Heart left ventricle (tissue), 16 donors: ENCODE measurements around the gene KIF1C. TPM values are rescaled to one million over a fixed set of nuclear protein-coding genes. Genes with fewer than 3 reads are reported as not detected.
A peak's percentile ranks its signal among the peaks of the same experiment; 100 is the strongest.
"Not testable (repeated sequence)": the region's sequence is repeated elsewhere in the genome, so short reads cannot be mapped to it uniquely, and the experiment has no call there.

Source experiments
- ATAC-seq, 4 donors: fragments of 200-7000 bp; cut with Tn5 transposase; one replicate each; pipeline ENCODE4 v1.9.1; 2020 to 2022; ENCODE audit warnings: moderate library complexity in 4 of 4, mild to moderate bottlenecking in 3 of 4, moderate number of reproducible peaks in 1 of 4
- DNase-seq, 5 donors: peaks; one replicate each; pipeline ENCODE4 v3.0.0-alpha.2; 2020
- H3K27ac ChIP-seq, 12 donors: fragments of 200-600 bp; sonication (generic) in 4 of 12; one replicate each; pipeline versions ENCODE4 v1.5.0 to v1.8.0; 2016 to 2022; ENCODE audit warnings: mild to moderate bottlenecking in 2 of 12
- H3K27me3 ChIP-seq, 9 donors: fragments of 200-600 bp; sonication (generic) in 2 of 9; one replicate each; pipeline versions ENCODE4 v1.5.1 to v1.8.0; 2016 to 2022; ENCODE audit warnings: mild to moderate bottlenecking in 3 of 9
- H3K36me3 ChIP-seq, 9 donors: fragments of 200-600 bp; sonication (generic) in 2 of 9; one replicate each; pipeline versions ENCODE4 v1.5.0 to v1.8.0; 2018 to 2022; ENCODE audit warnings: mild to moderate bottlenecking in 2 of 9
- H3K4me1 ChIP-seq, 12 donors: fragments of 200-600 bp; sonication (generic) in 4 of 12; one replicate each; pipeline versions ENCODE4 v1.5.0 to v1.8.0; 2016 to 2022; ENCODE audit warnings: mild to moderate bottlenecking in 3 of 12
- H3K4me3 ChIP-seq, 12 donors: fragments of 200-600 bp; sonication (generic) in 4 of 12; one replicate each; pipeline versions ENCODE4 v1.5.0 to v1.8.0; 2017 to 2022; ENCODE audit warnings: mild to moderate bottlenecking in 9 of 12, moderate library complexity in 4 of 12
- H3K9me3 ChIP-seq, 12 donors: fragments of 200-600 bp; sonication (generic) in 4 of 12; one replicate each; pipeline versions ENCODE4 v1.5.0 to v1.8.0; 2016 to 2022; ENCODE audit warnings: mild to moderate bottlenecking in 1 of 12
- POLR2A ChIP-seq, 2 donors: fragments of 450-650 bp; IDR thresholded peaks; one replicate each; pipeline ENCODE4 v1.6.1; 2017; ENCODE audit warnings: antibody characterized with exemption in 2 of 2, mild to moderate bottlenecking in 2 of 2, moderate library complexity in 2 of 2
- WGBS, 4 donors: extraction: QIAGEN DNeasy Blood & Tissue Kit in 2 of 4; methylation state at CpG; one replicate each; pipeline versions ENCODE4 v1.1.5 to v1.1.7; 2013 to 2018; 5-methylcytosine and 5-hydroxymethylcytosine counted together
- intact Hi-C, 10 donors: fragments of 100-400 bp; cut with DNase I; formaldehyde crosslinking; loops; one replicate each; pipeline versions ENCODE4 v1.11.1 to v1.14.2; 2022
- microRNA-seq, 4 donors: library from miRNA; unstranded; fragments of <30 nt; microRNA quantifications; one replicate each; pipeline versions ENCODE4 to v1.2.0, GENCODE V29; 2017 to 2020
- polyA plus RNA-seq, 2 donors: library from polyadenylated mRNA; stranded (reverse); fragments of 200-250 nt; gene quantifications; one replicate each; pipeline ENCODE4 v1.2.3, GENCODE V29; 2013
- total RNA-seq, 9 donors: library from RNA; depleted of rRNA in 2 of 9; stranded (reverse); fragments of >200 nt in 2 of 9; fragmentation: NEBNext Ultra II Directional in 3 of 9; extraction: Animal tissue kit (Norgen Biotek cat#: 25700) in 3 of 9; gene quantifications; one replicate each; pipeline versions ENCODE4 v1.1.0 to v1.2.4, GENCODE V29; 2016 to 2023
- TF ChIP-seq, protein P1 (sequence below), 12 donors: fragments of 200-600 bp; sonication (generic) in 4 of 12; IDR thresholded peaks; one replicate each; pipeline versions ENCODE4 v1.5.0 to v1.8.0; 2018 to 2022; ENCODE audit warnings: antibody characterized with exemption in 12 of 12, mild to moderate bottlenecking in 5 of 12
- donor health status: ischemic (EF 13 %, LVEDD 7.1; RV severe dilation, severe dysfunction).
- donor health status: healthy with polysubstance abuse.
- donor health status: DM: no; HTN: yes; CAD: no.
- donor health status: DM: no; HTN: no; CAD: no.
- donor health status: ischemic (EF 25% LVEDD 6.9; RV normal size, moderate dysfunction).
- donor health status: ischemic (EF 25% LVEDD 5.7; RV mildly dilated, moderate dysfunction).
- donor health status: healthy.
- donor health status: DM: yes; HTN: yes; CAD: no.
- donor health status: ischemic (EF 35%, LVEDD 5.7; RV mildly dilated, moderate dysfunction).
- donor health status: nonischemic (EF 11% LVEDD 7.7; RV severe dilation, severe dysfunction).
- donor health status: DM: yes; HTN: yes; CAD: no.
- donor health status: PGD.
- donor health status: ischemic (EF 29% LVEDD 5.4; RV normal size, mild dysfunction).
- donor health status: nonischemic (EF 23%, LVEDD 6.1; RV moderate dilation, normal function).

The KIF1C gene
- total and polyA plus RNA-seq, 11 donors: 210 to 868 (median 526) TPM

DNA sequence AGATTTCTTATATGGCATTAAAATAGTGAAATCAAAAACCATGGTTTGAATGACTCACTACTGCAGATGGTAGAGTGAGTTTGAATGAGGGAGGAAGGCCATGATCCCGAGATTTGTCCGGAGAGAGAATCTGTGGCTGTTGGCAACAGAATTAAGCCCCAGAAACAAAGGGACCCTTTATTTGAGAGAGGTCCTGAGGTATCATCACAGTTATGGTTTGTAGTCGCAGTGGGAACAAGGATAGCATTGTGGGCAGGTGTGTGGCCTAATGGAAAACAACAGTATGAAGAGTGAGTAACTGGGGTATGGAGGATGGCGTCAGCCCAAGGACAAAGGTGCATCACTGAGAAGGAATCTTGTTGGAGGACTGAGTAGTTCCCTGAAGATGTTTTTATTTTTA, 72.0 kb downstream of the KIF1C start:
- Histone ChIP-seq H3K27ac (no peak overlapping the region), H3K36me3 (no peaks in the 10 kb centered on the region), H3K27me3 (no peaks in the 10 kb centered on the region), H3K4me1 (no peaks in the 10 kb centered on the region), H3K4me3 (no peak overlapping the region), H3K9me3 (no peaks in the 10 kb centered on the region)
- WGBS, 4 donors: 77 to 89% (median 81%) methylated on average over 4 of the region's 4 CpGs
- intact Hi-C loops: loop anchor here in 2 of 10 donors (5.0 to 10.0 kb wide), 2 partner anchors 37 to 165 kb away; partner anchors contain the start of gene CHRNE (in 2 of the 2)
- ATAC-seq: no peak
- TF ChIP-seq, protein P1, sequence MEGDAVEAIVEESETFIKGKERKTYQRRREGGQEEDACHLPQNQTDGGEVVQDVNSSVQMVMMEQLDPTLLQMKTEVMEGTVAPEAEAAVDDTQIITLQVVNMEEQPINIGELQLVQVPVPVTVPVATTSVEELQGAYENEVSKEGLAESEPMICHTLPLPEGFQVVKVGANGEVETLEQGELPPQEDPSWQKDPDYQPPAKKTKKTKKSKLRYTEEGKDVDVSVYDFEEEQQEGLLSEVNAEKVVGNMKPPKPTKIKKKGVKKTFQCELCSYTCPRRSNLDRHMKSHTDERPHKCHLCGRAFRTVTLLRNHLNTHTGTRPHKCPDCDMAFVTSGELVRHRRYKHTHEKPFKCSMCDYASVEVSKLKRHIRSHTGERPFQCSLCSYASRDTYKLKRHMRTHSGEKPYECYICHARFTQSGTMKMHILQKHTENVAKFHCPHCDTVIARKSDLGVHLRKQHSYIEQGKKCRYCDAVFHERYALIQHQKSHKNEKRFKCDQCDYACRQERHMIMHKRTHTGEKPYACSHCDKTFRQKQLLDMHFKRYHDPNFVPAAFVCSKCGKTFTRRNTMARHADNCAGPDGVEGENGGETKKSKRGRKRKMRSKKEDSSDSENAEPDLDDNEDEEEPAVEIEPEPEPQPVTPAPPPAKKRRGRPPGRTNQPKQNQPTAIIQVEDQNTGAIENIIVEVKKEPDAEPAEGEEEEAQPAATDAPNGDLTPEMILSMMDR (IDR thresholded peaks at IDR 0.05): no peak
- TF ChIP-seq POLR2A (IDR thresholded peaks at IDR 0.05): no peak
- DNase-seq: no peak

DNA sequence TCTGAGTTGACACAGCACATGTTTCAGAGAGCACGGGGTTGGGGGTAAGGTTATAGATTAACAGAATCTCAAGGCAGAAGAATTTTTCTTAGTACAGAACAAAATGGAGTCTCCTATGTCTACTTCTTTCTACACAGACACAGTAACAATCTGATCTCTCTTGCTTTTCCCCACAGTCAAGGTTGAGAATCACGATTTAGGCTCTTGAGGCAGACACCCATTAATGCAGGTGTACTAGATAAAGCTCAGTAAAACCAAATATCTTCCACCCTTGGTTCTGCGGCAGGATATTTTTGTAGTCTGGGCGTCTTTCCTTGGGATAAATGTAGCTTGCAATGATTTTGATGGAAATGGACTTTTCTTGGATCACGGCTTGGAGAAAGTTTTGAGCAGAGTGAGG, 77.7 kb downstream of the KIF1C start:
- not testable (repeated sequence) for DNase-seq, H3K27ac ChIP-seq, H3K27me3 ChIP-seq, H3K36me3 ChIP-seq, ATAC-seq, H3K9me3 ChIP-seq, H3K4me3 ChIP-seq
- 85 to 91% (median 88%) methylated on average over 4 to 5 of the region's 5 CpGs for WGBS, 4 donors
- peaks cover 0 to 24% (median 10%) of the 10 kb centered on the region in 12 donors for H3K4me1 ChIP-seq
- intact Hi-C loops: loop anchor here in 1 of 10 donors (5.0 kb wide), 1 partner anchor 37 kb away; the partner anchor contains the start of gene ZNF232

- Histone ChIP-seq H3K4me3 (peak overlapping the region in 11 of 12 donors; percentile 66 to 94 (median 81)), H3K4me1 (peaks cover 0 to 27% (median 11%) of the 10 kb centered on the region in 12 donors), H3K27ac (peak overlapping the region in 10 of 12 donors; percentile 82 to 93 (median 88))
- WGBS, 4 donors: 93 to 97% (median 97%) methylated on average over 24 of the region's 24 CpGs
- not testable (repeated sequence) for ATAC-seq, DNase-seq, H3K36me3 ChIP-seq, H3K27me3 ChIP-seq, H3K9me3 ChIP-seq
- intact Hi-C loops: loop anchor here in 1 of 10 donors (5.0 kb wide), 1 partner anchor 35 kb away; the partner anchor contains the start of gene ZNF232
These were observed 79.5 kb downstream of the KIF1C start for GRCh38 chr17:5077275-5077674.

DNA sequence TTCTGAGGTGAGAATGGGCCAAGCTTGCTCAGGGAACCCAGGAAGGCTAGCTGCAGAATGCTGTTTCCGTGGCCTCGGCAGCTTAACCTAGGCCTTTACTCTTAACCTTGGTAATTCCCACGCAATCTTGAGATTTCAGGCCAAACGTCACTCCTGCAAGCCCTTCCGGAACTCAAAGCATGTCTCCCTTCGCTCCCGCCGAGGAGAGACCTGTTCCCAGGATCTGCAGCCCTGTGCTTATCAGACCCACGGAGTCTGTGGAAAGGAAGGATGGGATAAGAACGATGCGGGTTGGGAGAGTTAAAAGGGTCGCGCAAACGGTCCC, 80.0 kb downstream of the KIF1C start:
- intact Hi-C loops: loop anchor here in 1 of 10 donors (5.0 kb wide), 1 partner anchor 35 kb away; the partner anchor contains the start of gene ZNF232
- WGBS, 4 donors: 12 to 29% (median 15%) methylated on average over 14 of the region's 14 CpGs
- H3K4me1 ChIP-seq: peaks cover 0 to 27% (median 11%) of the 10 kb centered on the region in 12 donors

More for the DNA sequence above, 80.0 kb downstream of the KIF1C start:
- peak overlapping the region; percentile 66 to 94 (median 82) for H3K4me3 ChIP-seq
- H3K9me3 ChIP-seq: peaks cover 0 to 9% (median 0%) of the 10 kb centered on the region in 12 donors
- H3K27ac ChIP-seq: peak overlapping the region; percentile 3 to 93 (median 88)
- TF ChIP-seq POLR2A (IDR thresholded peaks at IDR 0.05): no peak
- TF ChIP-seq, protein P1 (IDR thresholded peaks at IDR 0.05): no peak
- DNase-seq: no peak
- peak; percentile 19 to 35 (median 30) for ATAC-seq
- H3K27me3 ChIP-seq: no peaks in the 10 kb centered on the region
- peaks cover 0 to 6% (median 0%) of the 10 kb centered on the region in 9 donors for H3K36me3 ChIP-seq

Small RNA genes lying within 50 kb of the gene (microRNA-seq; reads per million reads assigned to microRNA genes)
- gene MIR6864 (0 to 1.0 (median 0.22) reads per million in 4 donors), gene MIR6865 (0 to 0.83 (median 0.26) reads per million in 4 donors)

Other genes starting within 250 kb of the KIF1C start
- not detected for gene TM4SF5, start 226.1 kb upstream of the KIF1C start, total RNA-seq
- gene TM4SF5, start 226.1 kb upstream of the KIF1C start, polyA plus RNA-seq: not detected
- gene VMO1, start 211.6 kb upstream of the KIF1C start, total RNA-seq: 1 to 10 TPM in 4 of 9 donors, under 1 TPM in 2, not detected in 3; 0.48 to 1.9 (median 1.1) TPM
- gene VMO1, start 211.6 kb upstream of the KIF1C start, polyA plus RNA-seq: 1 to 10 TPM in 1 of 2 donors, not detected in 1; 1.4 TPM
- not detected for gene GLTPD2, start 209.0 kb upstream of the KIF1C start, total RNA-seq
- gene GLTPD2, start 209.0 kb upstream of the KIF1C start, polyA plus RNA-seq: not detected
- gene PSMB6, start 201.8 kb upstream of the KIF1C start, total RNA-seq: 100 to 1,000 TPM; 143 to 320 (median 182) TPM
- gene PSMB6, start 201.8 kb upstream of the KIF1C start, polyA plus RNA-seq: 100 to 1,000 TPM; 263 to 320 TPM
- gene PLD2, start 190.8 kb upstream of the KIF1C start, total RNA-seq: 10 to 100 TPM in 2 of 9 donors, 1 to 10 TPM in 7; 5.5 to 17.9 (median 8.5) TPM
- gene PLD2, start 190.8 kb upstream of the KIF1C start, polyA plus RNA-seq: 1 to 10 TPM; 5.3 to 8.6 TPM
- 10 to 100 TPM; 23.1 to 55.8 (median 36.0) TPM for gene MINK1, start 164.6 kb upstream of the KIF1C start, total RNA-seq
- 10 to 100 TPM; 24.8 to 28.4 TPM for gene MINK1, start 164.6 kb upstream of the KIF1C start, polyA plus RNA-seq
- gene C17orf107, start 98.4 kb upstream of the KIF1C start, total RNA-seq: 1 to 10 TPM in 1 of 9 donors, under 1 TPM in 8; 0.07 to 1.3 (median 0.43) TPM
- gene C17orf107, start 98.4 kb upstream of the KIF1C start, polyA plus RNA-seq: under 1 TPM; 0.46 to 0.69 TPM
- 1 to 10 TPM in 2 of 9 donors, under 1 TPM in 7; 0.23 to 1.4 (median 0.48) TPM for gene CHRNE, start 94.9 kb upstream of the KIF1C start, total RNA-seq
- gene CHRNE, start 94.9 kb upstream of the KIF1C start, polyA plus RNA-seq: under 1 TPM; 0.27 to 0.71 TPM
- under 1 TPM in 3 of 9 donors, not detected in 6; 0.20 to 0.35 (median 0.25) TPM for gene GP1BA, start 65.7 kb upstream of the KIF1C start, total RNA-seq
- under 1 TPM; 0.06 to 0.19 TPM for gene GP1BA, start 65.7 kb upstream of the KIF1C start, polyA plus RNA-seq
- 100 to 1,000 TPM; 146 to 282 (median 204) TPM for gene SLC25A11, start 57.9 kb upstream of the KIF1C start, total RNA-seq
- gene SLC25A11, start 57.9 kb upstream of the KIF1C start, polyA plus RNA-seq: 100 to 1,000 TPM; 136 to 168 TPM
- gene RNF167, start 57.7 kb upstream of the KIF1C start, total RNA-seq: 100 to 1,000 TPM in 1 of 9 donors, 10 to 100 TPM in 8; 50.7 to 111 (median 79.6) TPM
- 100 to 1,000 TPM; 134 to 152 TPM for gene RNF167, start 57.7 kb upstream of the KIF1C start, polyA plus RNA-seq
- gene PFN1, start 49.4 kb upstream of the KIF1C start, total RNA-seq: 100 to 1,000 TPM; 145 to 608 (median 234) TPM
- 100 to 1,000 TPM; 177 to 982 TPM for gene PFN1, start 49.4 kb upstream of the KIF1C start, polyA plus RNA-seq
- 1,000 to 10,000 TPM in 2 of 9 donors, 100 to 1,000 TPM in 7; 383 to 1,354 (median 668) TPM for gene ENO3, start 46.8 kb upstream of the KIF1C start, total RNA-seq
- 1,000 to 10,000 TPM in 1 of 2 donors, 100 to 1,000 TPM in 1; 253 to 1,459 TPM for gene ENO3, start 46.8 kb upstream of the KIF1C start, polyA plus RNA-seq
- 100 to 1,000 TPM in 6 of 9 donors, 10 to 100 TPM in 3; 88.7 to 149 (median 125) TPM for gene SPAG7, start 30.1 kb upstream of the KIF1C start, total RNA-seq
- gene SPAG7, start 30.1 kb upstream of the KIF1C start, polyA plus RNA-seq: 100 to 1,000 TPM; 118 to 192 TPM
- 100 to 1,000 TPM in 1 of 9 donors, 10 to 100 TPM in 8; 25.2 to 108 (median 32.4) TPM for gene CAMTA2, start 10.3 kb upstream of the KIF1C start, total RNA-seq
- 10 to 100 TPM; 41.7 to 59.4 TPM for gene CAMTA2, start 10.3 kb upstream of the KIF1C start, polyA plus RNA-seq
- 1 to 10 TPM in 8 of 9 donors, under 1 TPM in 1; 0.75 to 4.0 (median 2.7) TPM for gene INCA1, start 428 bp upstream of the KIF1C start, total RNA-seq
- 1 to 10 TPM in 1 of 2 donors, under 1 TPM in 1; 0.64 to 5.1 TPM for gene INCA1, start 428 bp upstream of the KIF1C start, polyA plus RNA-seq
- under 1 TPM in 1 of 9 donors, not detected in 8; 0.12 TPM for gene SLC52A1, start 37.5 kb downstream of the KIF1C start, total RNA-seq
- gene SLC52A1, start 37.5 kb downstream of the KIF1C start, polyA plus RNA-seq: not detected
- 10 to 100 TPM in 5 of 9 donors, 1 to 10 TPM in 4; 4.6 to 14.5 (median 11.1) TPM for gene ZFP3, start 80.5 kb downstream of the KIF1C start, total RNA-seq
- 1 to 10 TPM; 4.0 to 4.9 TPM for gene ZFP3, start 80.5 kb downstream of the KIF1C start, polyA plus RNA-seq
- gene ZNF232, start 113.9 kb downstream of the KIF1C start, total RNA-seq: 1 to 10 TPM; 2.2 to 6.5 (median 4.4) TPM
- 1 to 10 TPM; 3.0 to 5.8 TPM for gene ZNF232, start 113.9 kb downstream of the KIF1C start, polyA plus RNA-seq
- gene USP6, start 118.1 kb downstream of the KIF1C start, total RNA-seq: 1 to 10 TPM in 1 of 9 donors, under 1 TPM in 6, not detected in 2; 0.05 to 1.6 (median 0.08) TPM
- gene USP6, start 118.1 kb downstream of the KIF1C start, polyA plus RNA-seq: under 1 TPM; 0.01 to 0.04 TPM
- gene ZNF594, start 193.9 kb downstream of the KIF1C start, total RNA-seq: 1 to 10 TPM; 3.5 to 9.3 (median 7.2) TPM
- gene ZNF594, start 193.9 kb downstream of the KIF1C start, polyA plus RNA-seq: 1 to 10 TPM; 3.2 to 3.3 TPM
- gene SCIMP, start 236.9 kb downstream of the KIF1C start, total RNA-seq: 10 to 100 TPM in 1 of 9 donors, 1 to 10 TPM in 2, under 1 TPM in 6; 0.25 to 17.2 (median 0.72) TPM
- gene SCIMP, start 236.9 kb downstream of the KIF1C start, polyA plus RNA-seq: under 1 TPM; 0.11 to 0.98 TPM